Measurements from ENCODE around the gene P2RY6.

The P2RY6 gene

GRCh38 chr11:73312851-73313327 lies 40.8 kb downstream of the P2RY6 start:
- H3K27me3 ChIP-seq (ENCODE audit: insufficient read depth, low read depth) = no peaks in the 10 kb centered on the region
- no peak overlapping the region for H3K27ac ChIP-seq
- TF ChIP-seq CTCF (conservative IDR thresholded peaks at IDR 0.05; ENCODE audit: low read depth, low read length) = no peak
- H3K4me3 ChIP-seq (IDR thresholded peaks at IDR 0.05; ENCODE audit: insufficient read depth, low read depth, low read length) = no peak overlapping the region
- H3K4me2 ChIP-seq = no peak overlapping the region
- no peaks in the 10 kb centered on the region for H4K20me1 ChIP-seq (ENCODE audit: insufficient read depth)
- no peak overlapping the region for H2AFZ ChIP-seq (ENCODE audit: low read depth)
- H3K79me2 ChIP-seq (ENCODE audit: insufficient read depth, low read depth) = no peaks in the 10 kb centered on the region
- no peak overlapping the region for H3K9ac ChIP-seq
- H3K4me1 ChIP-seq (ENCODE audit: low read depth, poor library complexity, severe bottlenecking) = no peaks in the 10 kb centered on the region
- no peaks in the 10 kb centered on the region for H3K36me3 ChIP-seq (ENCODE audit: insufficient read depth)

DNA sequence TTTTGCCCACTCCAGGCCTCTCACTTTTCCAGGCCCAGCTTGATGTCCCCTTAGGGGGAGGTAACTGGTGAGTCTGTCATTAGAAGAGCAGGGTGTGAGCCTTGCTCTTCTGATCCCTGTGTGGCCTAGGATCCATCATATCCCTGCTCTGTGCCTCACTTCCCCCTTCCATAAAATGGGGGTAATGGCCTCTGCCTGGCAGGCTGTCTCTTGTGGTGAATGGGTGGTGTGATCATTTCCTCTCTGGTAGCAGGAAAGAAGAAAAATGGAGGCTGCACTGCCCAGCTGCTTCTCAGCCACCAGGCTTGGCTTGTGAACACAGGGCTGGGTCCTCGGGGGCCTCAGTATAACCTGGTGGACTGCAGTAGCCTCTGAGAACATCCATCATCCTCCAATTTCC lies 41.5 kb downstream of the P2RY6 start:
- no peak overlapping the region for H3K4me3 ChIP-seq (IDR thresholded peaks at IDR 0.05; ENCODE audit: insufficient read depth, low read depth, low read length)
- H3K27me3 ChIP-seq (ENCODE audit: insufficient read depth, low read depth) = no peaks in the 10 kb centered on the region
- no peak for TF ChIP-seq CTCF (conservative IDR thresholded peaks at IDR 0.05; ENCODE audit: low read depth, low read length)
- H3K79me2 ChIP-seq (ENCODE audit: insufficient read depth, low read depth) = no peaks in the 10 kb centered on the region
- no peaks in the 10 kb centered on the region for H4K20me1 ChIP-seq (ENCODE audit: insufficient read depth)
- no peaks in the 10 kb centered on the region for H3K36me3 ChIP-seq (ENCODE audit: insufficient read depth)
- H2AFZ ChIP-seq (ENCODE audit: low read depth) = no peak overlapping the region
- H3K9ac ChIP-seq = no peak overlapping the region
- H3K27ac ChIP-seq = no peak overlapping the region
- no peak overlapping the region for H3K4me2 ChIP-seq
- no peaks in the 10 kb centered on the region for H3K4me1 ChIP-seq (ENCODE audit: low read depth, poor library complexity, severe bottlenecking)

DNA sequence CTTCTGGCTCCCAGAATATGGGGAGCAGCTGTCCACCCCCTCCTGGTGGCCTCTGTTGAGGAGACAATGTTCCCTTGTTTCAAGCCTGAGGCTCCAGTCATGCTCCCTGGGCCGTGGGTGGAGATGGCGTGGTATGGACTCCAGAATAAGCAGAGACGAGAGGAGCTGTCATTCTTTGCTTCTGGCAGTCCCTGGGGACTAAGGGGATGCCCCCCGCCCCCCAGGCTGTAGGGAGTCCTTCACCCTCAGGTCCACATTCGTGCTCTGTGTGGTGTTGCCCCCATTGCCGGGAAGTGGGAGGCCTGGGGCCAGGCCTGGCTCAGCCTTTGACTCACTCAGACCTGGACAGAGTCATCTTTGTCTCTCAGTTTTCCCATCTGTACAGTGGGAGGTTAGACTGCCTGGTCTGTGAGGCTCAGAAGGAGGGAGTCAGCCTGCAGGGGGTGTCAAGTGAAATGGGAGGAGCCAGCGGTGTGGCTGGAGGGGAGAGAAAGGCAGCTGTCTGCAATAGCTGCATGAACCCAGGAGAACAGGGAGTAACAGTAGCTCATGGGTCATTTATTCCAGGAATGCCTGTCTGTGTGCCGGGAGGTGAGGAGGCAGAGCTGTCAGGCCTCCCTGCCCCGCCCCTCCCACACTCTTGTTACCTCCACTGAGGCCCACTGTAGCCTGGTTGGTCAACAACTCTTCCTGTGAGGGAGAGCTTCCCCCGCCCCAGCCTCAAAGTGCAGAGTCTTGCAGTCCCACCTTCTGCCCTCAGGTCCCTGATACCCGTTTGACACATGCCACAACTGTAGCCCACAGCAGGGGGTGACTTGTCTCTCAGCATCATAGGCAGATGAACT lies 42.2 kb downstream of the P2RY6 start:
- no peak for TF ChIP-seq CTCF (conservative IDR thresholded peaks at IDR 0.05; ENCODE audit: low read depth, low read length)
- Histone ChIP-seq H3K9ac (no peak overlapping the region), H4K20me1 (ENCODE audit: insufficient read depth) (no peaks in the 10 kb centered on the region), H3K27ac (no peak overlapping the region), H3K4me2 (no peak overlapping the region), H3K4me3 (IDR thresholded peaks at IDR 0.05; ENCODE audit: insufficient read depth, low read depth, low read length) (no peak overlapping the region), H3K27me3 (ENCODE audit: insufficient read depth, low read depth) (no peaks in the 10 kb centered on the region), H3K79me2 (ENCODE audit: insufficient read depth, low read depth) (no peaks in the 10 kb centered on the region), H2AFZ (ENCODE audit: low read depth) (no peak overlapping the region), H3K4me1 (ENCODE audit: low read depth, poor library complexity, severe bottlenecking) (no peaks in the 10 kb centered on the region), H3K36me3 (ENCODE audit: insufficient read depth) (no peaks in the 10 kb centered on the region)

- Histone ChIP-seq H3K4me1 (ENCODE audit: low read depth, poor library complexity, severe bottlenecking) (no peaks in the 10 kb centered on the region), H3K9ac (no peak overlapping the region), H3K79me2 (ENCODE audit: insufficient read depth, low read depth) (no peaks in the 10 kb centered on the region), H2AFZ (ENCODE audit: low read depth) (no peak overlapping the region), H3K4me2 (no peak overlapping the region), H3K4me3 (IDR thresholded peaks at IDR 0.05; ENCODE audit: insufficient read depth, low read depth, low read length) (no peak overlapping the region), H3K27me3 (ENCODE audit: insufficient read depth, low read depth) (no peaks in the 10 kb centered on the region), H4K20me1 (ENCODE audit: insufficient read depth) (no peaks in the 10 kb centered on the region), H3K36me3 (ENCODE audit: insufficient read depth) (no peaks in the 10 kb centered on the region), H3K27ac (no peak overlapping the region)
- no peak for TF ChIP-seq CTCF (conservative IDR thresholded peaks at IDR 0.05; ENCODE audit: low read depth, low read length)
Measured at GRCh38 chr11:73315293-73316020, 43.3 kb downstream of the P2RY6 start.
